ENCODE results near the gene MRPL4.
A peak's percentile ranks its signal among the peaks of the same experiment; 100 is the strongest.

MRPL4 gene

GRCh38 chr19:10290357-10290875, 38.4 kb downstream of the MRPL4 start:
- no peak for DNase-seq

- no peak for DNase-seq
Measured at GRCh38 chr19:10290876-10291553, 39.0 kb downstream of the MRPL4 start.

GRCh38 chr19:10291554-10292205, 39.7 kb downstream of the MRPL4 start:
- DNase-seq, result no peak

- peak in 1 of 2 donors; percentile 26 for DNase-seq
Measured at GRCh38 chr19:10292206-10292788, 40.3 kb downstream of the MRPL4 start.

GRCh38 chr19:10292789-10293636, 41.0 kb downstream of the MRPL4 start:
- no peak for DNase-seq

GRCh38 chr19:10293637-10294367, 41.8 kb downstream of the MRPL4 start:
- DNase-seq, result no peak

- no peak for DNase-seq
Measured at GRCh38 chr19:10294368-10294697, 42.3 kb downstream of the MRPL4 start.

GRCh38 chr19:10295305-10295846, 43.4 kb downstream of the MRPL4 start:
- DNase-seq, result no peak

GRCh38 chr19:10295847-10296591, 44.0 kb downstream of the MRPL4 start:
- no peak for DNase-seq

GRCh38 chr19:10299545-10300458, 47.8 kb downstream of the MRPL4 start:
- DNase-seq, result no peak

- DNase-seq, result peak in 1 of 2 donors; percentile 35
Measured at GRCh38 chr19:10305139-10305806, 53.3 kb downstream of the MRPL4 start.

- DNase-seq, result no peak
Measured at GRCh38 chr19:10306327-10306726, 54.3 kb downstream of the MRPL4 start.

- no peak for DNase-seq
Measured at GRCh38 chr19:10309423-10309822, 57.4 kb downstream of the MRPL4 start, which contains the start of gene ZGLP1. Gene ZGLP1 (minus strand): TSS chr19:10309815.
